Psoas muscle (tissue), 8 donors: ENCODE results near the gene PLXDC2. TPM values are rescaled to one million over a fixed set of nuclear protein-coding genes. Genes with fewer than 3 reads are reported as not detected.

Experiments used
- ATAC-seq, 4 donors: fragments of 200-7000 bp; cut with Tn5 transposase; one replicate each; pipeline ENCODE4 v1.9.1; 2020; ENCODE audit warnings: moderate library complexity in 3 of 4, mild to moderate bottlenecking in 2 of 4
- DNase-seq, 2 donors: peaks; one replicate each; pipeline ENCODE4 v3.0.0-alpha.2; 2020
- H3K27ac ChIP-seq: fragments of 200-600 bp; one replicate; pipeline ENCODE4 v1.8.0; 2022
- H3K27me3 ChIP-seq, 3 donors: fragments of 200-600 bp in 1 of 3; one replicate each; pipeline versions ENCODE4 v1.6.1 to v1.8.0; 2013 to 2022; ENCODE audit warnings: low read length in 2 of 3, mild to moderate bottlenecking in 2 of 3, moderate library complexity in 1 of 3; ENCODE audit not compliant: insufficient read depth in 3 of 3
- H3K36me3 ChIP-seq, 2 donors: fragments of 200-600 bp in 1 of 2; one replicate each; pipeline versions ENCODE4 v1.6.1 to v1.8.0; 2013 to 2022; ENCODE audit warnings: low read depth in 1 of 2, mild to moderate bottlenecking in 1 of 2, moderate library complexity in 1 of 2; ENCODE audit not compliant: insufficient read depth in 1 of 2
- H3K4me1 ChIP-seq: fragments of 200-600 bp; one replicate; pipeline ENCODE4 v1.8.0; 2022
- H3K4me3 ChIP-seq: fragments of 200-600 bp; one replicate; pipeline ENCODE4 v1.8.0; 2022; ENCODE audit warnings: mild to moderate bottlenecking
- H3K9me3 ChIP-seq: fragments of 200-600 bp; one replicate; pipeline ENCODE4 v1.8.0; 2022
- WGBS, 3 donors: extraction: QIAGEN DNeasy Blood & Tissue Kit; methylation state at CpG; one replicate each; pipeline versions ENCODE4 v1.1.6 to v1.1.7; 2013; 5-methylcytosine and 5-hydroxymethylcytosine counted together
- intact Hi-C, 2 donors: fragments of 100-400 bp; cut with DNase I; formaldehyde crosslinking; loops; one replicate each; pipeline versions ENCODE4 v1.11.0 to v1.14.2; 2022
- polyA plus RNA-seq, 3 donors: library from polyadenylated mRNA; stranded (reverse); fragments of 200-250 nt; gene quantifications; one replicate each; pipeline ENCODE4 v1.2.3, GENCODE V29; 2013
- total RNA-seq, 4 donors: library from RNA; stranded (reverse); fragmentation: NEBNext Ultra II Directional in 2 of 4; extraction: Animal tissue kit (Norgen Biotek cat#: 25700) in 2 of 4; gene quantifications; one replicate each; pipeline versions ENCODE4 v1.2.1 to v1.2.4, GENCODE V29; 2021 to 2023
- TF ChIP-seq, protein P1 (sequence below): fragments of 200-600 bp; IDR thresholded peaks from one replicate; pipeline ENCODE4 v1.8.0; 2022; ENCODE audit warnings: antibody characterized with exemption
- donor health status: healthy with polysubstance abuse.
- donor health status: DM: no; HTN: no; CAD: no; lungs with moderate emphysema.
- donor health status: Bipolar disorder and iron deficiency.
- donor health status: healthy.
- donor health status: DM: yes; HTN: yes; CAD: no.
- donor health status: DM: no; HTN: no; CAD: no.
- donor health status: DM: no; HTN: no; CAD: no.
- donor health status: DM: yes; HTN: yes; CAD: no.

Gene PLXDC2
- total and polyA plus RNA-seq, 7 donors = 2.3 to 21.4 (median 9.2) TPM

DNA sequence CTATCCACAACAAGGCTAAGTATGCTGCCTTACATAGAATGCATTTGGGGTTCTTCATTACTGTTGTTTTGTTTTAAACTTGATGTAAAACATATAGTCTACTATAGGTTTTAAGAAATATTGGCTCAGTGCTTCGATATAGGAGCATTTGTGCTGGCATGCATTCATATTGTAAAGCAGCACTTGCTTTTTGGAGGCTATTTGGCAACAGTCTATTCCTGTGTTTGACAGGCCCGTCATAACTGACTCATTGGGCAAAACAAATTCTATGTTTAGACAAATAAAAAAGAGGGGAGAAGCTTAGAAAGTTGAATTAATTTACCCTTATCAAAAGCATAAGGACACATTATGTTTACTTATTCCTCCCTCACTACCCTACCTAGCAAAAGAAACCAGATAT, 38.4 kb upstream of the PLXDC2 start:
- H3K36me3 ChIP-seq = no peaks in the 10 kb centered on the region
- H3K27ac ChIP-seq = no peak overlapping the region
- no peaks in the 10 kb centered on the region for H3K4me1 ChIP-seq
- WGBS, 3 donors = 38 to 44% (median 39%) methylated on average over 2 of the region's 2 CpGs
- DNase-seq = no peak
- H3K27me3 ChIP-seq = no peaks in the 10 kb centered on the region
- TF ChIP-seq, protein P1, sequence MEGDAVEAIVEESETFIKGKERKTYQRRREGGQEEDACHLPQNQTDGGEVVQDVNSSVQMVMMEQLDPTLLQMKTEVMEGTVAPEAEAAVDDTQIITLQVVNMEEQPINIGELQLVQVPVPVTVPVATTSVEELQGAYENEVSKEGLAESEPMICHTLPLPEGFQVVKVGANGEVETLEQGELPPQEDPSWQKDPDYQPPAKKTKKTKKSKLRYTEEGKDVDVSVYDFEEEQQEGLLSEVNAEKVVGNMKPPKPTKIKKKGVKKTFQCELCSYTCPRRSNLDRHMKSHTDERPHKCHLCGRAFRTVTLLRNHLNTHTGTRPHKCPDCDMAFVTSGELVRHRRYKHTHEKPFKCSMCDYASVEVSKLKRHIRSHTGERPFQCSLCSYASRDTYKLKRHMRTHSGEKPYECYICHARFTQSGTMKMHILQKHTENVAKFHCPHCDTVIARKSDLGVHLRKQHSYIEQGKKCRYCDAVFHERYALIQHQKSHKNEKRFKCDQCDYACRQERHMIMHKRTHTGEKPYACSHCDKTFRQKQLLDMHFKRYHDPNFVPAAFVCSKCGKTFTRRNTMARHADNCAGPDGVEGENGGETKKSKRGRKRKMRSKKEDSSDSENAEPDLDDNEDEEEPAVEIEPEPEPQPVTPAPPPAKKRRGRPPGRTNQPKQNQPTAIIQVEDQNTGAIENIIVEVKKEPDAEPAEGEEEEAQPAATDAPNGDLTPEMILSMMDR = no peak
- H3K4me3 ChIP-seq = no peak overlapping the region
- intact Hi-C loops = no loop called here
- H3K9me3 ChIP-seq = no peaks in the 10 kb centered on the region
- ATAC-seq = no peak

DNA sequence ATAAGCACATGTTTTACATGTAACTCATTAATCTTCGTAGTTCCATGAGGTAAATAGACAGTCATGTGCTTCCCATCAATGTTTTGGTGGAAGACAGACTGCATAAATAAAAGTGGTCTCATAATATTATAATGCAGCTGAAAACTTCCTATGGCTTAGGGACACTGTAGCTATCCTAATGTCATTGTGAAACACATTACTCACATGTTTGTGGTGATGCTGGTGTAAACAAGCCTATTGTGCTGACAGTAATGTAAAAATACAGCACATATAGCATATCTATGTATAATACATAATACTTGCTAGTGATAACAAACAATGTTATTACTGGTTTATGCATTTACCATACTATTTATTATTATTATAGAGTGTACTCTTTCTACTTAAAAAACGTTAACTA, 37.2 kb upstream of the PLXDC2 start:
- ATAC-seq = no peak
- no peaks in the 10 kb centered on the region for H3K9me3 ChIP-seq
- intact Hi-C loops = no loop called here
- TF ChIP-seq, protein P1 = no peak
- no peak overlapping the region for H3K4me3 ChIP-seq
- no peaks in the 10 kb centered on the region for H3K4me1 ChIP-seq
- no peaks in the 10 kb centered on the region for H3K36me3 ChIP-seq
- WGBS, 3 donors = 82 to 86% (median 85%) methylated on average over 2 of the region's 2 CpGs
- no peak for DNase-seq
- H3K27me3 ChIP-seq = no peaks in the 10 kb centered on the region
- no peak overlapping the region for H3K27ac ChIP-seq

DNA sequence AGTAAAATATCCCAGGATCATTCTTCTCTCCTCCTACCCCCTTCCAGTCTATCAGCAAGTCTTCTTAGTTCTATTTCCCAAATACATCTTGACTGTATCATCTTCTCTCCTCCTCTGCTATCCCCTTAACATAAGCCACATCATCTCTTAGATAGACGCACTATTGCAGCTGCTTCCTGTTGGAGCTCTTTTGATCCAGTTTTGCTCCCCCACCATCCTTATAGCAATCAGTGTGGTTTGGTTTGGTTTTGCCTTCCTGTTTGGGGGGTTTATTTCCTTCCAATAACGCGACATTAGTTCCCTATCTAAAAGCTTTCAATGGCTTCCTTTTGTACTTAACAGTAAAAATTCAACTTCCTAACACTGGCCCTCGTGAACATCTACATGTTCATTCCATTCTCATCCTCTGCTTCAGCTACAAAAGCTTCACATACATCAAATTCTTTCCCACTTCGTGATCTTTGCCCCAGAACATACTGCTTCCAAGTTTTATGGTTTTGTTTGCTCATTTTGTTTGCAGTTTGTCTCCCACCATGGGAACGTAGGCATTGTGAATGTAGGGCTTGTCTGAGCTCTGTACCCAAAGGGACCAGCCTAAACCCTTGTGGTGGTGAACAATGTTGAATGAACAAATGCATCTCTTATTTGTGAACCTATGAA, 33.7 kb upstream of the PLXDC2 start:
- H3K4me1 ChIP-seq = no peaks in the 10 kb centered on the region
- H3K36me3 ChIP-seq = no peaks in the 10 kb centered on the region
- no peak overlapping the region for H3K27ac ChIP-seq
- ATAC-seq (no peak), DNase-seq (no peak)
- no peak overlapping the region for H3K4me3 ChIP-seq
- intact Hi-C loops = loop anchor here in 1 of 2 donors (10.0 kb wide), 1 partner anchor 368 kb away; no protein-coding TSS in a partner anchor
- no peaks in the 10 kb centered on the region for H3K9me3 ChIP-seq
- 69 to 72% (median 71%) methylated on average over 6 of the region's 6 CpGs for WGBS, 3 donors
- TF ChIP-seq, protein P1 = no peak
- H3K27me3 ChIP-seq = no peaks in the 10 kb centered on the region

DNA sequence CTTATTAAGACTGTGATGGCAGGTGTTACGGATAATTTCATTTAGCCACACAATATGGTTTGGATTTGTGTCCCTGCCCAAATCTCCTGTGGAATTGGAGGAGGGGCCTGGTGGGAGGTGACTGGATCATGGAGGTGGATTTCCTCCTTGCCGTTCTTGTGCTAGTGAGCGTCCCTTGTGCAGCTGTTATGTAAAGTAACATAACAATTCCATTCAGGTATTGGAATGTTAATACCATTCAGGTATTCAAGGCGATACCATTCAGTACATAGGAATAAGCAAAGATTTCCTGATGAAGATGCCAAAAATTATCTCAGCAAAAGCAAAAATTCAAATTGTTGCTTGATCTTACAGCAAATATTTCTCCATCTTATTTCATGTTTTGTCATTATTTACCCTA, 32.5 kb upstream of the PLXDC2 start:
- TF ChIP-seq, protein P1 = no peak
- intact Hi-C loops = loop anchor here in 1 of 2 donors (10.0 kb wide), 1 partner anchor 369 kb away; no protein-coding TSS in a partner anchor
- ATAC-seq = no peak
- Histone ChIP-seq H3K27ac (no peak overlapping the region), H3K27me3 (no peaks in the 10 kb centered on the region), H3K9me3 (no peaks in the 10 kb centered on the region), H3K4me1 (no peaks in the 10 kb centered on the region), H3K36me3 (no peaks in the 10 kb centered on the region), H3K4me3 (no peak overlapping the region)
- DNase-seq = no peak
- WGBS, 3 donors = 81 to 89% (median 88%) methylated on average over 4 of the region's 4 CpGs

- Histone ChIP-seq H3K27me3 (no peaks in the 10 kb centered on the region), H3K9me3 (no peaks in the 10 kb centered on the region), H3K4me1 (no peaks in the 10 kb centered on the region), H3K4me3 (no peak overlapping the region), H3K27ac (no peak overlapping the region), H3K36me3 (no peaks in the 10 kb centered on the region)
- DNase-seq (no peak), ATAC-seq (no peak)
- TF ChIP-seq, protein P1 = no peak
- intact Hi-C loops = loop anchor here in 1 of 2 donors (10.0 kb wide), 1 partner anchor 371 kb away; no protein-coding TSS in a partner anchor
- WGBS, 3 donors = 73 to 78% (median 76%) methylated on average over 3 of the region's 3 CpGs
These were observed 30.9 kb upstream of the PLXDC2 start for GRCh38 chr10:19785366-19785765.
